Lung microvascular endothelial cell (primary cell): ENCODE results near the gene MEPE. TPM values are rescaled to one million over a fixed set of nuclear protein-coding genes. Genes with fewer than 3 reads are reported as not detected.

Experiments used
- DNase-seq, 2 donors: peaks; one replicate each; pipeline versions ENCODE4 v3.0.0 to v3.0.0-alpha.2; 2010; ENCODE audit warnings: low read depth in 2 of 2
- total RNA-seq: library from RNA; depleted of rRNA; stranded (reverse); fragments of >200 nt; gene quantifications from 2 replicates; pipeline ENCODE4 v1.2.1, GENCODE V29; 2014

MEPE gene, protein sequence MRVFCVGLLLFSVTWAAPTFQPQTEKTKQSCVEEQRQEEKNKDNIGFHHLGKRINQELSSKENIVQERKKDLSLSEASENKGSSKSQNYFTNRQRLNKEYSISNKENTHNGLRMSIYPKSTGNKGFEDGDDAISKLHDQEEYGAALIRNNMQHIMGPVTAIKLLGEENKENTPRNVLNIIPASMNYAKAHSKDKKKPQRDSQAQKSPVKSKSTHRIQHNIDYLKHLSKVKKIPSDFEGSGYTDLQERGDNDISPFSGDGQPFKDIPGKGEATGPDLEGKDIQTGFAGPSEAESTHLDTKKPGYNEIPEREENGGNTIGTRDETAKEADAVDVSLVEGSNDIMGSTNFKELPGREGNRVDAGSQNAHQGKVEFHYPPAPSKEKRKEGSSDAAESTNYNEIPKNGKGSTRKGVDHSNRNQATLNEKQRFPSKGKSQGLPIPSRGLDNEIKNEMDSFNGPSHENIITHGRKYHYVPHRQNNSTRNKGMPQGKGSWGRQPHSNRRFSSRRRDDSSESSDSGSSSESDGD
- total RNA-seq: not detected in 2 replicates

DNA sequence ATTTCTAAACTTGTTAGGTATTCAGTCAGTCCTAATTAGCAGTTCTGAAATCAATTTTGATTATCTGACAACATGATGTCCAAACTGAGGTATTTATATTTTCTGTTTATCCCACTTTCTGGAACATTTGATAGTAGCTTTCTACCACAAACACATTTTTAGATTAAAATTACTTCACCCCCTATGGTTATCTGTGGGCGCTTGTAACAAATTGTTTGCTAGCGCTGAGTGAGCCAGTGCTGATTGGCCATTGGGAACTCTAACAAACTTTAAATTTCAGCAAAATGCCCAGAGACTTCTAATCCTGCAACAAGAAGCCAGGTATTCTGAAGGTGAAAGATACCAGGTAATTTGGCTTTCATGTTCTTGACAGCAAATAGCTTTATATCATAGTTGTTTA is at the start of gene MEPE:
Gene MEPE (plus strand): TSS at position 301 of the 400 bp plus-strand sequence. CDS start 1,746 bp downstream, outside the sequence.
- DNase-seq: no peak

DNA sequence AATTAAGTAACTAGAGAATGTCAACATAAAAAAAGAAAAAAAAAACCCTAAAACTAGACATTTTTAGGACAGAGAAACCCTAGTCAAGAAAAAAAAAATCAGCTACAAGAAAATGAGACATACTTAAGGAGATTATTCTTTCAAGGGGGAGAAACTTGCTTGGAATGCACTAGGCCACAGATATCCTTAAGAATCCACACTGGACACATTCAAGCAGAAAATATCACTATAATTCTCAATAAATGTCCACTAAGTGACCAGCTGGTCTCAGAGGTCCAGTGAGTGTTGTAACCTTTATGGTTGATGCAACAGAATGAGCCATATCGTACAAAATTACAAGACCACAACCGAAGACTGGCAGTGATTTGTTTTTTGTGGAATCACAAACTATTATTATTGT is 49.0 kb upstream of the MEPE start:
- no peak for DNase-seq

DNA sequence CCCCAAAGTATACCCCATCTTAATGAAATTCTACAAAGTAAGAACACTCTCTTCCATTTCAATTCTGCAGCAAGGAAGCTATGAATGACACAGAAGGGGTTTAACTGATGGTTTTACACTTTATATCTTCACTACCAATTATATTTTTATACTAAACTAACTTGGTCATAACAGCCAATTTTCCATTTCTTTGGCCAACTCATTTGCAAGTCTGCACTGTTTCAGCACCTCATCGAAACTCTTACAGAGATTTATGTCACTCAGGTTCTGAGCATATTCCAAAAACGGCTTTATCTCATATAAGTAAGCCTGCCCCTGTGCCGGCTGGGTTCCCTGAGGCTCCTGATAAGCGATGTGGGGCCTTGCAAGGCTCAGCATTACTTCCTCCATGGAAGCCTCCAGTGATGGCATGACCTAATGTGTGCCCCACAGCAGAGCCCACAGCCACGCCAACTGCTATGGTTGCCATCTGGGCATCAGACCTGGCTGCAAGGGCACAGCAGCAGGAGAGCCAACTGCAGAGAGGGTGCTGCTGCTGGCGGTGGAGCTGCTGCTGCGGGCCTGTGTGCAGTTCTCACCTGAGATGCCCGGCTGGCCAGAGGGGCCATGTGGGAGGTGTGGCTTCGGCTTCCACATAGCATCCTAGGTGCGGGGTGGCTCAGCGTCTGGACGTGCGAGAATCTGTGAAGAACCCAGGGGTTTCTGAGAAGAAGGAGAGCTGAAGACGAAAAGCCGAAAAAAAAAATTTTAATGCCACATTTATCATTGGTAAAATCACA is 46.8 kb upstream of the MEPE start:
- no peak for DNase-seq

DNA sequence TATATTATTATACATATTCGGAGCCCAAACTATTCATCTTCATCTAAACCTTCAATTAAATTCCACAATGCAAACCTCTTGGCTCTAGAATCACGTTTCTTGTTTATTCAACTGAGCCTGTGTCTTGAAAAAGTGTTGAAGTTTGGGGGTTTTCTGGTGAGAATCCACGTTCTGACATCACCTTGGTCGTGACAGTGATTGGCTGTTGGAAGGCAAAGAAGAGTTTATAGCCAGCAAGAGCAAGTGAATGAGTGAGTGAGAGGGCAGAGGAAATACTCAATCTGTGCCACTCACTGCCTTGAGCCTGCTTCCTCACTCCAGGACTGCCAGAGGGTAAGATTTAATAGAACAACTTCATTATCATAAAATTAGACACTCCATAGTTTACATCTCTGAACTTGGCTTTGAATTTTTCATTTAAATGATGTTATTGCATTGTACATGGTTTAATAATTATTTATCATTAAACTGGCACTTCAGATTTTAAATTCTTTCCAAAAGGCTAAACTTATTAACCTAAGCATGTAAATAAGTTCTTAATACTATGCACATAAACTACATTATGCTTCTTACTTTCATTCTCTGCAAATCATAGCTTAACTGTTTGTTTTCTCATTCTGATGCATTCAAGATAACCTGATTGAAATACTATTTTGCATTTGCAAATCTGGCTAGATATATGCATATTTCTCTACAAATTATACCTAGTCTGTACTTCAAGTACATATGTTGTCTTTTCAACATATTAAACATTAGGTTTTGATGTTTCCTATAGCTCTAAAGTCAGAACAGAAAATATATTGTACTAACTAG is 33.3 kb upstream of the MEPE start, which contains the start of gene IBSP:
Gene IBSP (plus strand): TSS at position 254 of the 813 bp plus-strand sequence. CDS start 2,808 bp downstream, outside the sequence.
- no peak for DNase-seq

DNA sequence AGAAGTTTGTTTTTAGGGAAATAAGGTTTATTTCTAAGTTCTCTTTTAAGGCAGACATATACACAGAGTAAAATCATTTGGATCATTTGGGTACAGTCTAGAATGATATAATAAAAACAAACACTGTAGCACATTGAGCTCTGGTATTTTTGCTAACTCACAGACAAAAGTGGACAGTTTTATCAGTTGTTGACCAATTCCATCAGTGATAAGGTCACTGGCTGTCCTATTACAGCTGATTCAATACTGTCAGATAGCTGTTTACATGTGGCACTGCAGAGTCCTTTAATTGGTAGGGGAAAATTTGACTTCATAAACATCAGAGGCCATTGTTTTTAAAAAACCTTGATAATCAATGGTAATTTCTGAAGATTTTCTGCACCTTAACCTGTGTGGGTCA is 29.9 kb upstream of the MEPE start:
- no peak for DNase-seq

DNA sequence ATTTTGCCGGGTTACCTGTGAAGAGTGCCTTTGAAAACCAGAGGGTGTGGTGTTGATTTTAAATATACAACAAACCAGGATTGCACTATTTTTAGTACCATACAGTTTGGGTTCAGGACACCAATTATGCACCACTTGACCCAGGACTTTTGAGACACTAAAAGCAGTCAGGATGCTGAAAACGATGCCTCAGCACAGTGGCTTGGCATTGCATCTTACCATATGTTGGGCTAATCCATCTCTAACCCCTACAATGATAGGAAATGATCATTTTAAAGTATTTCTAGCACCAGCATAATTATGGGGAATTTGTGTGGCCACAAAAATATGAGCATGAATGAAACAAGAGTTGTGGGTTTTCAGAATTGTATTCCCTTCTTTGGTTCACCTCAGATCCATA is 29.3 kb upstream of the MEPE start:
- DNase-seq: no peak

DNA sequence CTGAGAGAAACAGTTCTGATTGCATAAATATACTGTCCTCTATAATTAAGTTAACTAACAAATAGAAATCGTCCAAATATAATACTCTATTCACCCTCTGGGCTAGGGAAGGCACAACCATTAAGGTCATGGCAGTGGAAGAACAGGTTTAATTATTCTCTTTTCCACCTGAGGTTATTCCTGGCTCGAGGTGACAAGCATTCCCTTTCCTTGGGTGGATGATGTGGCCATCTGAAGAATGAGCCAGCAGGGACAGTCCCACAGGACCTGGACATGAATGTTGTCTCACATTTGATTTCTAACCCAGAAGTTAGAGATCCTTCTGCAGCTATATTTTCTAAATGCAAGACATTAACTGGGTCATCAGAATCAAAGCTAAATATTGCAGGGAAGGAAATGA is 27.9 kb upstream of the MEPE start:
- DNase-seq: no peak

DNA sequence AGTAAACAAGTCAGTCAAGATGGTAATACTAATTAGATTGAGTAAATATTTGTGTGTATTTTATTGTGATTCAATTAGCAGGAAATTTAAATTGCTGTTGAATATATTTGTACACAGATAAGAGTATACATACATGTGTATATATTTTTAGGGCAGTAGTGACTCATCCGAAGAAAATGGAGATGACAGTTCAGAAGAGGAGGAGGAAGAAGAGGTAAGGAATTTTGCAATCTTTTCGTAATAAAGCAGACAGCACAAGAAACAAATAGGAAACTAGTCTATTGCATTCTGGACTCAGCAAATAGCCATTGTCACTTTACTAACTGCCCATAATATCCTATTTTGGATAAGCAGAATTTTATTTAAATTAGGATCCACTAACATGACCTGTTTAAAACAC is 26.8 kb upstream of the MEPE start:
- DNase-seq: no peak

DNA sequence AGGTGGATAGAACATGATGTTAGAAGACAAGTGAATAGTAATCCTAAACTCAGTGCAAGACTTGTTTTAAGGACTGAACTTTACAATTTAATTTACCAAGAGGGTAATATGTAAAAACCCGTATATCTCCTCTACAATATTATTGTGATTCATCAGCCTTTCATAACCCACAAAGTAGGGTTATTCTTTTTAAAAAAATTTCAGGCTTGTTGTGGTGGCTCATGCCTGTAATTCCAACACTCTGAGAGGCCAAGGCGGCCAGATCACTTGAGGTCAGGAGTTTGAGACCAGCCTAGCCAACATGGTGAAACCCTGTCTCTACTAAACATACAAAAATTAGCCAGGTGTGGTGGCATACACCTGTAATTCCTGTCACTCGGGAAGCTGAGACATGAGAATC is 26.2 kb upstream of the MEPE start:
- no peak for DNase-seq

DNA sequence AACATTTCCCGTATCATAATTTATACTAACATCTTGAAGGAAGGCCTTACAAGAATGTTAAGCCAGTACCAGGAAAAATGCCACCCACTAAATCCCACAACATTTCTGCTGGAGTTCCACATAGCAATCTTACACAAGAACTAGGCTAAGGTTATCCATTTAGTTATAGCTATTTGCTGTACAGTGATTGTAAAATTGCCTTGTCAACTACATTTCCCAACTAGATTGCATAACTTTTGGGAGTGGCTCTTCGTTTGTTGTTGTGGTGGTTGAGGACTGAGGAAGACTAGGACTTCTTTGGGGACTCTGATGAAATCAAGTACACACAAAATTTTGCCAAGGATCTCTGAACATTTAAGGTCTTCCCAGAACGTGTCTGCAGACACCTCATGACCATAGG is 25.4 kb upstream of the MEPE start:
- DNase-seq: no peak

DNA sequence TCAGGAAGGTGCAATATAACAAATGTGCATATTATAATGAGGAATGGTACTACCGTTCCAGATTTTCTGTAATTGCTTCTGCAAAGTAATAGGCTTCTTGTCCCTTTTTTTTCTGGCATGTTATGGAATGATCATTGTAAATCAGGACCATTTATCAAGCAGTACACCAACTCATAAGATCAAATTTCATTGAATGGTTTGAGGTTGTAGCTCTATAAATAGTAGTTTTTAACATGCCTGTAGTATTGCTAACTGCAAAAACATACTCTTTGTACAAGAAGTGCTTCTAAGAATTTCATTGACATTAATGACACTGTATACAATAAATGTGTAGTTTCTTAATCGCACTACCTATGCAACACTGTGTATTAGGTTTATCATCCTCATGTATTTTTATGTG is 20.8 kb upstream of the MEPE start:
- DNase-seq: no peak

DNA sequence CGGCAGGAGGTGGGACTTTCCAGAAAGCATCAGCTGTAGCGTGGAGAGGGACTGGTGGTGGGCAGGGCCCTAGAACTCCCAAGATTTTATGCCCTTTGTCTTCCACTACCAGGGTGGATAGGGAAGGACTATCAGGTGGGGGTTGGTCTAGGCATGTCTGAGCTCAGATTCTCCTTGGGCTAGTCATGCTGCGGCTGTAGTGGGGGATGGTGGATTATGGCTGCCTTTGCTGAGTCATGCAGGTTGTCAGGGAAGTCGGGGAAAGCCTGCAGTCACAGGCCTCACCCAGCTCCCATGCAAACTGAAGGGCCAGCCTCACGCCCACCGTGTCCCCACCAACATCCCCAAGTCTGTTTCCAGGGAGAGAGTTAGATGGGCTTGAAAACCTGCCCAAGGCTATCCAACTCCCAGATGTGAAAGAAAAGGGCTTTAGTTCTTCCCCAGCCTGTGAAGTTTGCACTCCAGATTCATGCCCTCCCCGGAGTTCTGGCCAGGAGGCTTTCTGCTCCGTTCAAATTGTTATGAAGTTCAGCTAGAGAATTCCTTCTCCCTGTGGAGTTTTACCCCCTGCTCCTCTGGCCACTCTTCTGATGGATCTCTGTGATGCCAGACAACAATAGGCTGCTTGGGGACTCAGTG is 13.4 kb upstream of the MEPE start:
- DNase-seq: peak in 1 of 2 donors; percentile 53

DNA sequence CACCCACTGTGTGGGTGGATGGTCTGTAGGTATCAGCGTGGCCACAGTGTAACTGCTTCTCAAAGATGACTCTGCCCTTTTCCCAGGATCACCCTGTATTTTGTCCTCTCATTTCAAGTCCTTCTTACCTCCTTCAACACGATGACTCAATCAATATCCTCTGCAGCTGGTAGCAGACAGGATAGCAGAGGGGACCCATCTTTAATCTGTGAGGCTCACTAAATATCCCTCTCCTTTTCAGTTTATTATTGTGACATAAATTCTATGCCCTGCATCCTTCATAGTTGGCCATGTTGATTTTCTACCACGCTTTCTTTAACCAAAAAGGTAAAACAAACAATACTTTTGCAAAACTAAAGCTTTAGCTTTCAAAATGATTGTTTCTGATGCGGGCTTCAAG is 9.6 kb upstream of the MEPE start:
- DNase-seq: no peak

DNA sequence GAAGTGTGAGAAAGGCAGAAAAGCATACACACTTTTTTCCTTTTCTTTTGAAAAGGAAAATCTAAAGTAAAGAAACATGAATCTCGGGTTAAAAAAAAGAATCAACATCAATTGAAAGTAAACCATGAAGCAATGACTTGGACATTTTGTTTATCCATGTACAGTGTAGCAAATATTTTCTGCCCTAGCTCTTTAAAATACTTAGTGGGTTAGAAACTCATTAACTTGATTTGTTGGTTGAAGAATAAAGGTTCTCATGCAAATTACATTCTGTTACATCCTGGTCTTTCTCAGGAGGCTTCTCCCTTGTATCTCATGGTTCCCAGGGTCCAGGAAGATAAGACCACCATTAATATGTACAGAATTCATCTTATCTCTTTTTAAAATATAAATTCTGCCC is 9.0 kb upstream of the MEPE start:
- DNase-seq: no peak

DNA sequence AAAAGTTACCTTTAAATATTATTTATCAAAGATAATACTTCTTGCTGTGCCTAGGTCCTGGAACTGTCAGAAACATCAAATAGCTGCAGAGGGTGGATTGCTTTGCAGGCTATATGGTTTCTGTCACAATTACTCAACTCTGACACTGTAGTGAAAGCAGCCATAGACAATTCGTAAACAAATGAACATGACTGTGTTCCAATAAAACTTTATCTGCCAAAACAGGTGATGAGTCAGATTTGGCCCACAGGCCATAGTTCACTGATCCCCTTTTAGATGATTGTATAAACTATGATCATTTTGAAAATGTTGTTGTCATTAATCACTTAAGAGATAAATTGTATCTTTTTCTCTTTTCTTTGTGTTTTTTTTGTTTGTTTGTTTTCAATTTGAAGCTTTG is 8.4 kb upstream of the MEPE start:
- DNase-seq: no peak

DNA sequence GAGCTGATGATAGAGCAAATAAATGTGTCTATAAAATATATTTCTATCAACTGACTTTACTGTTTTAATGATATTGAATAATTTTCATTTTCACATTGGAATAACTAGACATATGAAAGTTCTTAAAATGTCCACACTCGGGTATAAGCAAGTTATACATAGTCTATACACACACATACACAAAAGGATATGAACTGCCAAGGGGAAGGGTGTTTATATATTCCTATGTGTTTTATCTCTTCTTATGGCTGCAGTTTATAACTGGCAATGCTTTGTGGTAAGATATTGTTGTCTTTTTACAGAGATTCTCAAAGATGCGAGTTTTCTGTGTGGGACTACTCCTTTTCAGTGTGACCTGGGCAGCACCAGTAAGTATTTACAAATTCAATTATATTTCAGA is 1.6 kb downstream of the MEPE start:
- no peak for DNase-seq

DNA sequence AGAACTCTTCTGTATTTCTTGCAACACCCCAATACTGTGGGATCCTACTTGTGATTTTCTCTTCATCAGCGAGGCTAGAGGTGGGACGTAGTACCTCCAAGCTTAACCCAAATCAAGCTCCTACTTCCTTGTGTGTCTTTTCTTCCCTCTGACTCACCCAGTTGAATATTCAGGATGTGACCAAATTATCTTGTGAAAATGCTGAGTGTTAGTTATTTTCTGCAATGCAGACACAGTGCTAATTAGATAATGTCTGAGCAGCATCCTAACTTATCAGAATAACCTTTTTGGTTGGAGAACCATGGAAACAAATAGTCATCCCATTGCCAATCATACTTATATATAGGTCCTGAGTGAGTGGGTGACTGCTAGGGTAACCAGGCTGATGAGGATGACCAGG is 2.4 kb downstream of the MEPE start:
- no peak for DNase-seq

DNA sequence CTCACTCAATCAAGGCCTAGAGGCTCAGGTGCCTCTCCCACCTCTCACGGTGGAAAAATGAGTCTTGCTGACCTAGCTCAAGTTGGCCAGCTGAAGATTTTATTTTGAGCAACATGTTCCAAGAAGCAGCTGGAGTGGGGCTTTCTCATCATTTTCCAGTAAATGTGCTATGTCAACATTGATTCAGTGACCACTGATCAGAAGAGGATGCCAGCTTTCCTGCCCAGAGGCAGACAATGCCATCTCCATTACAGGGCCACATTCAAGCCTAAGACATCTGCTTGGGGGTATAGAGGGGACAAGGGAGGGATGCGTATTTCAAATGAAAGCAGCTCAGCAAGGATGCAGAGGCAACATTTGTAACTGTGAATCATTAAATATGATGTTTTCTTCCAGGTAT is 3.0 kb downstream of the MEPE start:
- DNase-seq: no peak

DNA sequence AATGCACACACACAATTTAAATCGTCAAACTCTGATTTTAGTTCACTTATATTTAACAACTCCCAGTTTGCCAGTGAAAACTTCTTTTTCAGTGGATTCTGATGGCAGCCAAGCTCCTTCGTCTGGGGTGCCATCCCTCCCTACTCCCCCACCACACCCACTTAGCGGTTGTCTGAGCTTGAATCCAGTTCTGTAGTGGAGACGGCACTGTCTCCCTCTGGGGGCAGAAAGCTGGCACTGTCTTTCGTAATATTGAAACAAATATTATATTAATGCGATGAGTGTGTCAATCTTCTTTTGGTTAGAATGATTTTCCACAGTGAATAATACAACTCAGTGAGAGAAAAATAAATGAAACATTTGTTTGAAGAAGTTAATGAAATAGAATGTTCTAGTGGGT is 5.4 kb downstream of the MEPE start:
- peak in 1 of 2 donors; percentile 11 for DNase-seq

DNA sequence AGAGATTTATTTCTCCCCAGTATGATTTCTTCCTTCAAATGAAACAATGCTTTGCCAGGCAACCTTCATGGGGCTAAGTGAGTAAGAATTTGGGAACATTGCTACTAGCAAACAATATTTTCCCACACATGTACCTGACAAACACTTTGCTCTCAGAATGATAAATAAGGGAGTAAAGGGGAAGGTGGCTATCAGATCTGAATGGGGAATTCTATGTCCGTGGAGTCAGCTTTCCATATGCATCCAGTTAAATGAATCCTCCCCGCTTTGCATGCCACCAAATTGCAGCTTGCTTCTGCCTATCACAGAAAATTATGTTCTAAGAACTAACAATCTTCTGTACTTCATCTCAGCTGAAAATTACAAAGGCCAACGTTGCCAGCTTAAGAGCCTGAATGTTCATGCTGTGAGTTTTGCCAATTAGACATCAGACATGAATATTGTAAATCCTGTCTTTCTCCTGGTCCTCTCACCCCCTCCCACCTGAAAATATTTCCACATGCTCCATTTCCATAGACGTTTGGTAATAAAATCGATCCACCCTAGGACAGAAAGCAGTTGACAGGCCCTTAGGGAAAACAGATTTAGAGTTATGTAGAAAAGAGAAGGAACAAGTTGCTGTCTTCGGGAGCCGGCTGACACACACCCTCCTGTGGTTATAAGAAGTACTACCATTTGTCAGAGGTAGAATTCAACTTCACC is 6.3 kb downstream of the MEPE start:
- peak; percentile 51 to 52 for DNase-seq

DNA sequence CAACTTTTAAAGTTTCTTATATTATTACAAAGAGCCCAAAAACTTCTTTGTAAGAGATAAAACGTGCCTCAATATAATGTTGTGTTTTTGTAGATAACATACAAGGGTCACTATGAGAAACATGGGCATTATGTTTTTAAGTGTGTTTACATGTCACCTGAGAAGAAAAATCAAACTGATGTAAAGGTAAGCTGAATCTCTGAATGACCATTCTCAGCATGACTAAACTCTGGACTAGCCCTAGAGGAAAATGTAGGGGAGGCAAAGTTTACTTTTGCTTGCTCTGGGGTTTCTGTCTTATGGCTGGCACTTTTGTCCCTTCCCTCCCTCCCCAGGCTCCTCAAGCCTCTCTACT is 6.8 kb downstream of the MEPE start:
- no peak for DNase-seq
